GM19099 (cell line): ENCODE measurements around the gene LDLRAD4.

Experiments
- POLR2A ChIP-seq: IDR thresholded peaks from 3 replicates; pipeline ENCODE4 v1.6.1; 2011; ENCODE audit warnings: low read depth; ENCODE audit not compliant: insufficient read length; ENCODE audit errors: extremely low read depth

Gene LDLRAD4

DNA sequence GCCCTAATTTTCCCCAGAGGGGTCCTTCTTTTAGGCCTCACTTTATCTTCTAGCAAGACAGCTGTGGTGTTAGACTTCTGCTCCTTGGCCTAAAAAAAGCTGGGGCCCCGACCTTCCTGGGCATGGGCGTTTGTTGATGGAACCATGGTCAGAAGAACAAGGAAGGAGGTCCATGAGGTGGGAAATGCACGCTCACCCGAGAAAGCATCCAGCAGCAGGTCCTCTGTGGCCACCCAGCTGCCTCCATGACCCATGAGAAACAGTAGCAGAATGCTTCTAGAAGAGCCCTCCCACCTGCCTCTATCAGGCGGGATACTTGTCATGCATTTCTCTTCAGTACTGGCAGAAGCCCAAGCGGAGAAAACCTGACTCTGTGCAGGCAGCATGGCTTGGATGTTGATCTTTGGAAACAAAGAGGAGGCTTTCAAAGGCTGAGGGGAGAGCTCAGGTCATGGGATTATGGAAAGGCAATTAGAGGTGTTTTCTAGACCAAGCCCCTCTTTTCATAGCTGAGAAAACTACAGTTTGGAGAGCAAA is 258.7 kb downstream of the LDLRAD4 start:
- no peak for TF ChIP-seq POLR2A

DNA sequence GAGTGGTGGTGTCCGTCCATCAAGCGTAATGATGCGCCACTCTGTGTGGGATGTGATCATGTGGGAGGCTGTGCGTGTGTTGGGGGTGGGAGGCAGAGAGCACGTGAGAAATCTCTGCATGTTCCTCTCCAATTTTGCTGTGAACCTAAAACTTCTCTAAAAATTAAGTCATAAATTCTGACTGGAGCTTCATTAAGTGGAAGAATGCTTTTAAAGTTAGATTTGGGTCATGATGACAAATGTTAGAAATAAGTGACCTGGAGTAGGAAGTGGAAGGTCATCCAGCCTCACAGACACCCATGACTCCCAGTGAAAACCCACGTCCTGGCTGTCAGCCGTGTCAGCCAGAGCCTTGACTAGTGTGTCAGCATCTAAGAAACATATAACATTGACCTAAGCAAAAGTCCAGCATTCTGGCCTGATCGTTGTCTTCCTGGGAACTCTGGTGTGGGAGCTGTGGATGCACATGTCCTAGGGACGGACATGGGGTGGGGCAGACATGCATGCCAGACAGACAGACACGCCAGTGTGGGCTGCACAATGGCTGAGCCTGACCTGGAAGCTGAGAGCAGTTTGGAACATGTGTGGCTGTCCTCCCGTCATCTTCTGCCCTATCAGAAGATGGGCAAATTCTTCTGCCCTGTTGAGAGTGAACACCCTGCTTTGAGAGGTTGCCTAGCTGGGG is 262.2 kb downstream of the LDLRAD4 start:
- TF ChIP-seq POLR2A: no peak

DNA sequence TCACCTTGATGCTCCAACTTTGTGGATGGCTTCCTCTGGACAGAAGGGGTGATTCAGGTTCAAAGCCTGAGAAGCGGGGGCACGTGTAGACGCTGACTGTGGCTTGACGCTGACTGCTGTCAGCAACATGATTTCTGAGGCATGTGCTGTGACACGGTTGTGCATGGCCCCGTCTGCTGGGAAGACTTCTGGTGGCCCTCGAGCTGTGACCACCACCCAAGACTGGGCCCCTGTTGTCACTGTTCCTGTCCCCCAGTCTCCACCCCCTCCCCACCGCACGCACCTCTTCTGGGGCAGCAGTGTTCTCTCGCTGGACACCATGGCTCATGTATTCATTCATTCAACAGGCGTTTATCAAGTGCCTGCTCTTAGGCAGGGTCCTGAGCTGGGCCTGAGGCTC is 262.8 kb downstream of the LDLRAD4 start:
- TF ChIP-seq POLR2A: no peak

GRCh38 chr18:13481820-13482617 is 263.5 kb downstream of the LDLRAD4 start:
- TF ChIP-seq POLR2A: no peak

- no peak for TF ChIP-seq POLR2A
These were observed 264.0 kb downstream of the LDLRAD4 start for GRCh38 chr18:13482618-13482945.

- TF ChIP-seq POLR2A: no peak
These were observed 265.0 kb downstream of the LDLRAD4 start for GRCh38 chr18:13483316-13484270.

DNA sequence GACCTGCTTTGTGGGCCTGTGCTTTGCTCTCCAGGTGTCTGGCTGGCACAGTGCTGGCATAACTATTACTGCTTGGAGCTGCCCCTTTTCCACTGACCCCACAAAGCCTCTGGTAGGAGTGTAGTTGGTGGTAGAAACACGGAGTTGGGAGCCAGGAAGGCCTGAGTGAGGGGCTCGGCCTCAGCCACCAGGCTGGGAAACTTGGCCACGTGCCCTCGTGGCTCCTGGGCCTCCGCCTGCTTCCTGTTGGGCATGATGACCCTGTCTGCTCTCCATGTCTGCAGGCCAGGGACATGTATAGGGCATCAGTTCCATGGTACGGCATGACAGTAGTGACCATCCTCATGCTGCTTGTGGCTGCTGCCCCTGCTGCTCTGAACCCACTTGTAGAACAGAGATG is 266.6 kb downstream of the LDLRAD4 start:
- no peak for TF ChIP-seq POLR2A

DNA sequence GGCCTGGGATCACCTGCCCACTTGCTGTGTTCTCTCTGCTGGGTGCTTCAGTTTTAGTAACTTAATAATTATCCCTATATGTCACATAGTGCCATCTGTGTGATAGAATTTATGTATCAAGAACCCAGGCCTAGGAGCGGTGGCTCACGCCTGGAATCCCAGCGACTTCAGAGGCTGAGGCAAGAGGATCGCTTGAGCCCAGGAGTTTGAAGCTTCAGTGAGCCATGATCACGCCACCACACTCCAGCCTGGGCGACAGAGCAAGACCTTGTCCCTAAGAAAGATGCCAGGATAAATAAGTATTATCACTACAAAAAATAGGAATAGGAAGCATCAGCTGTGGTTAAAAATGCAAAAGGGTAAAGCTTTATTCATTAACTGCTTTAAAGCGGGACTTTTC is 267.0 kb downstream of the LDLRAD4 start:
- no peak for TF ChIP-seq POLR2A

DNA sequence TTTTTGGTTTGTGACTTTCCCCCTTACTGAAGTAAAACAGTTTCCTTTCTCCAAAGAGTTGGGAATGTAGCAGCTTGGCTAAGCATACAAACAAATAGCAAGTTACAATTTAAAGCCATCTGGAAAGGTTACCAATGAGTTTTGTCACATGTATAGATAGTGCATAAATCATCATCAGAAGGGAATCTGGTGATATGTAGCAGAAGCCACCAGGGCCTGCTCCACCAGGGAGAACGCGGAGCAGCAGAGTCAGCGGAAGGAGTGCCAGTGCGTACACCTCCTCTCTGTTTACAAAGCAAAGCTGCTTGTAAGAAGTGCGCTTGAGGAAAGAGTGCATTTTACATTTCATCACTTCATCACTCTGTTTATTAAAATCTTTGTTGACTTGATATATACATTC is 267.7 kb downstream of the LDLRAD4 start:
- TF ChIP-seq POLR2A: no peak

- TF ChIP-seq POLR2A: no peak
These were observed 268.1 kb downstream of the LDLRAD4 start for GRCh38 chr18:13486686-13487085.

DNA sequence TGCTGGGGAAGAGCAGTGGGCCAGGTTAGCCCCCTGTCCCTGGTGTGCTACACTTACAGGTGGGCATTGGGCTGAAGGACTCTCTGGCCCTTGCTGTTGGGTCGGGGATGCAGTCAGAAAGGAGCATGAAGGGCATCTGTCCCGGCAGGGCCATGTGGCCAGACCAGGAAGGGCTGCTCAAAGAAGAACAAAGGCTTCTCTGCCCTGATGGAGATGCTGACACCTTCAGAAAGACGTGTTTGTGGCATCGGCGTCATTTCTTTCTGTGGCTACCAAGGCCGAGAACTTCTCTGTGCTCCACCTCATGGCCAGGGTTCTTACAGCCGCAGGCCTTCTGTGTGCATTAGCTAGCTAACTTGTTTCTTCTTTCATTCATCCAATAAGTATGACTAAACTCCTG is 268.7 kb downstream of the LDLRAD4 start:
- TF ChIP-seq POLR2A: no peak

DNA sequence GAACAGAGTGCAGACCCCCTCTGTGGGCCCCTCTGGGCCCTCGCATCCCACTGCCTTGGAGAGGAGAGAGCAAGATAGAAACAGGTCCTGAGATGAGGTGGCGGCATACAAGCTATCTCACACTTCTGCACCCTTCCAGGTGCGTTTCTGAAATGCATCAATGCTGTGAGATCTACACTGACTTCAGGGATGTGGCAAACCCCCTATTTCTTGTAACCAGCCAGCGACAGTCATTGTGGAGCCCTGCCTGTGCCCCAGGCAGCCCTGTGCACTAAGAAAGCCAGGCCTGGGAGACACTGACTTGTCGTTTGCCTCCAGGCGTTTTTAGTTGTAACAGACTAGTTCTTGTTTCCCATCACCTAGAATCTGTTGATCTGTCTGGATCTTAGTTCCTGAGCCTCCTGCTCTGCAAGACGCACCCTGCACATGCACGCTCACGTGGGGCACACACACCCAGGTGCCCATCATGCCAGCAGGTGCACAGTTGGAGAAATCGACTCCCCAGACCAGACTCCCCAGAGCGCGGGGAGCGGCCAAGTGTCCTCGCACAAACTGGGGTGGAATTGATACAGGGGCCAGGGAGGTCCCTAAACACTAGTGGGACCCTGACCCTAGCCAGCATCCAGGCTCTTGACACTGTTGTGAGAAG is 269.8 kb downstream of the LDLRAD4 start:
- TF ChIP-seq POLR2A: no peak

GRCh38 chr18:13491138-13491537 is 272.6 kb downstream of the LDLRAD4 start:
- no peak for TF ChIP-seq POLR2A

DNA sequence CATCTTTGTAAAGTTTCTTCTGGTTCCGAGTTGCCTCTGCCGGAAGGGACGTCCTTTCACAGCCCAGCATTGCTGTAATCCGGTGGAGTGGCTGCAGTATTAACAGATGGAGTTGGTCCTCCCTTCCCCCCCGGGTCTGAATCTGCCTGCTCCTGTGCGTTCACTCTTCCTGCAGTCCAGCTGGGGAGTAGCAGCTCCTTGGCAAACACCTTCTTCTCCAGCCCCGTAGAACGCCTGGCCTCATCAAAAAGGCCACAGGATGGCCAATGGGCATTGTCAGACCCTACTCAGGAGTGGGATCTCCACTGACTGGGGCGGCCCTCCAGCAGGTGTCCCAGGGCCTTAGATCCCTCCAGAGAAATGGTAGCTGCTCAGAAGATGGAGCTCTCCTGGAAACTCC is 273.8 kb downstream of the LDLRAD4 start:
- TF ChIP-seq POLR2A: no peak

- TF ChIP-seq POLR2A: no peak
These were observed 274.5 kb downstream of the LDLRAD4 start for GRCh38 chr18:13493079-13493478.
